ENCODE measurements around the gene TBCC. TPM values are rescaled to one million over a fixed set of nuclear protein-coding genes. Genes with fewer than 3 reads are reported as not detected.

The TBCC gene
- total RNA-seq, 1 donor from 2014 or later, result 23.4 TPM

GRCh38 chr6:42746463-42747391 is 824 bp upstream of the TBCC start:
- H3K36me3 Mint-ChIP-seq (ENCODE audit: low read depth, unreplicated experiment), result peaks cover 4% of the 10 kb centered on the region
- DNase-seq (ENCODE audit: low spot score), result peak; percentile 88
- H3K4me1 Mint-ChIP-seq (ENCODE audit: unreplicated experiment), result peaks cover 22% of the 10 kb centered on the region
- peak overlapping the region; percentile 100 for H3K4me3 Mint-ChIP-seq (ENCODE audit: unreplicated experiment)
- peak overlapping the region; percentile 100 for H3K27ac Mint-ChIP-seq (ENCODE audit: unreplicated experiment)
- H3K9me3 Mint-ChIP-seq (ENCODE audit: unreplicated experiment), result no peaks in the 10 kb centered on the region
- peaks cover 11% of the 10 kb centered on the region for H3K27me3 Mint-ChIP-seq (ENCODE audit: unreplicated experiment)
- TF ChIP-seq CTCF (IDR thresholded peaks at IDR 0.05; ENCODE audit: unreplicated experiment), result no peak

- H3K36me3 Mint-ChIP-seq (ENCODE audit: low read depth, unreplicated experiment), result peaks cover 4% of the 10 kb centered on the region
- no peak for TF ChIP-seq CTCF (IDR thresholded peaks at IDR 0.05; ENCODE audit: unreplicated experiment)
- H3K4me3 Mint-ChIP-seq (ENCODE audit: unreplicated experiment), result peak overlapping the region; percentile 100
- no peaks in the 10 kb centered on the region for H3K9me3 Mint-ChIP-seq (ENCODE audit: unreplicated experiment)
- peak; percentile 22 for DNase-seq (ENCODE audit: low spot score)
- H3K27me3 Mint-ChIP-seq (ENCODE audit: unreplicated experiment), result peaks cover 11% of the 10 kb centered on the region
- peaks cover 22% of the 10 kb centered on the region for H3K4me1 Mint-ChIP-seq (ENCODE audit: unreplicated experiment)
- peak overlapping the region; percentile 36 for H3K27ac Mint-ChIP-seq (ENCODE audit: unreplicated experiment)
These were observed 742 bp downstream of the TBCC start for GRCh38 chr6:42745083-42745639.

GRCh38 chr6:42744351-42744893 is 1.5 kb downstream of the TBCC start:
- DNase-seq (ENCODE audit: low spot score), result no peak
- Mint-ChIP-seq H3K9me3 (ENCODE audit: unreplicated experiment) (no peaks in the 10 kb centered on the region), H3K27ac (ENCODE audit: unreplicated experiment) (peak overlapping the region; percentile 45)

GRCh38 chr6:42742116-42742894 is 3.6 kb downstream of the TBCC start:
- peaks cover 4% of the 10 kb centered on the region for H3K36me3 Mint-ChIP-seq (ENCODE audit: low read depth, unreplicated experiment)
- DNase-seq (ENCODE audit: low spot score), result no peak
- peaks cover 20% of the 10 kb centered on the region for H3K4me1 Mint-ChIP-seq (ENCODE audit: unreplicated experiment)
- no peak overlapping the region for H3K4me3 Mint-ChIP-seq (ENCODE audit: unreplicated experiment)
- H3K27me3 Mint-ChIP-seq (ENCODE audit: unreplicated experiment), result peaks cover 9% of the 10 kb centered on the region
- H3K9me3 Mint-ChIP-seq (ENCODE audit: unreplicated experiment), result no peaks in the 10 kb centered on the region
- peak overlapping the region; percentile 7 for H3K27ac Mint-ChIP-seq (ENCODE audit: unreplicated experiment)
- TF ChIP-seq CTCF (IDR thresholded peaks at IDR 0.05; ENCODE audit: unreplicated experiment), result no peak

More at GRCh38 chr6:42744351-42744893, 1.5 kb downstream of the TBCC start:
- TF ChIP-seq CTCF (IDR thresholded peaks at IDR 0.05; ENCODE audit: unreplicated experiment), result no peak
- peak overlapping the region; percentile 100 for H3K4me3 Mint-ChIP-seq (ENCODE audit: unreplicated experiment)
- peaks cover 4% of the 10 kb centered on the region for H3K36me3 Mint-ChIP-seq (ENCODE audit: low read depth, unreplicated experiment)
- peaks cover 22% of the 10 kb centered on the region for H3K4me1 Mint-ChIP-seq (ENCODE audit: unreplicated experiment)
- H3K27me3 Mint-ChIP-seq (ENCODE audit: unreplicated experiment), result peaks cover 11% of the 10 kb centered on the region
